Tibial nerve (tissue), 3 donors: ENCODE measurements around the gene COMT.

Experiments
- CTCF ChIP-seq, 5 experiments: fragments of 200-600 bp in 3 of 5; fragments of 450-650 bp in 2 of 5; sonication (generic) in 3 of 5; IDR thresholded peaks; one replicate each; pipeline ENCODE4 v1.5.1; 2016 to 2019; ENCODE audit warnings: antibody characterized with exemption in 5 of 5, mild to moderate bottlenecking in 3 of 5, moderate library complexity in 2 of 5
- POLR2A ChIP-seq, 2 donors: fragments of 450-650 bp; IDR thresholded peaks; one replicate each; pipeline ENCODE4 v1.6.1; 2017; ENCODE audit warnings: antibody characterized with exemption in 2 of 2, mild to moderate bottlenecking in 2 of 2, moderate library complexity in 2 of 2

GRCh38 chr22:20013382-20013871, 71.9 kb downstream of the COMT start:
- TF ChIP-seq POLR2A (IDR thresholded peaks at IDR 0.05) (no peak), CTCF (IDR thresholded peaks at IDR 0.05) (peak; percentile 65 to 98 (median 85))
